Spleen (tissue), 11 donors: Measurements from ENCODE around the gene TMOD2. TPM values are rescaled to one million over a fixed set of nuclear protein-coding genes. Genes with fewer than 3 reads are reported as not detected.

Source experiments
- DNase-seq: peaks from one replicate; pipeline ENCODE4 v3.0.0-alpha.2; 2020
- H3K27ac ChIP-seq, 8 donors: fragments of 200-600 bp; sonication (generic) in 7 of 8; 1 replicate in 4 of 8; 2 replicates in 4 of 8; pipeline versions ENCODE4 v1.5.0 to v1.8.0; 2016 to 2021; ENCODE audit warnings: inconsistent platforms in 4 of 8, mild to moderate bottlenecking in 4 of 8, moderate library complexity in 1 of 8
- H3K27me3 ChIP-seq, 7 donors: fragments of 200-600 bp; sonication (generic) in 6 of 7; replicated peaks in 1 of 7; 1 replicate in 4 of 7; 2 replicates in 3 of 7; pipeline versions ENCODE4 v1.5.0 to v1.8.0; 2016 to 2021; ENCODE audit warnings: inconsistent platforms in 3 of 7, mild to moderate bottlenecking in 1 of 7
- H3K36me3 ChIP-seq, 6 donors: fragments of 200-600 bp; sonication (generic) in 5 of 6; 1 replicate in 4 of 6; 2 replicates in 2 of 6; pipeline versions ENCODE4 v1.5.0 to v1.8.0; 2016 to 2021; ENCODE audit warnings: inconsistent platforms in 2 of 6
- H3K4me1 ChIP-seq, 6 donors: fragments of 200-600 bp; sonication (generic) in 5 of 6; 1 replicate in 3 of 6; 2 replicates in 3 of 6; pipeline versions ENCODE4 v1.5.0 to v1.8.0; 2016 to 2021; ENCODE audit warnings: inconsistent platforms in 3 of 6
- H3K4me3 ChIP-seq, 8 donors: fragments of 200-600 bp; sonication (generic) in 7 of 8; 1 replicate in 4 of 8; 2 replicates in 4 of 8; pipeline versions ENCODE4 v1.5.0 to v1.8.0; 2016 to 2021; ENCODE audit warnings: inconsistent platforms in 4 of 8, mild to moderate bottlenecking in 4 of 8, moderate library complexity in 2 of 8
- H3K9me3 ChIP-seq, 8 donors: fragments of 200-600 bp; sonication (generic) in 7 of 8; 1 replicate in 4 of 8; 2 replicates in 4 of 8; pipeline versions ENCODE4 v1.5.0 to v1.8.0; 2016 to 2021; ENCODE audit warnings: inconsistent platforms in 4 of 8
- CTCF ChIP-seq, 11 experiments: fragments of 200-600 bp in 7 of 11; fragments of 450-650 bp in 4 of 11; sonication (generic) in 4 of 11; IDR thresholded peaks in 8 of 11; conservative IDR thresholded peaks in 3 of 11; 1 replicate in 7 of 11; 2 replicates in 4 of 11; pipeline versions ENCODE4 v1.4.0 to v1.8.0; 2016 to 2021; ENCODE audit warnings: antibody characterized with exemption in 11 of 11, inconsistent platforms in 4 of 11, mild to moderate bottlenecking in 1 of 11
- POLR2A ChIP-seq, 3 donors: fragments of 450-650 bp; IDR thresholded peaks; one replicate each; pipeline ENCODE4 v1.5.1; 2017; ENCODE audit warnings: antibody characterized with exemption in 3 of 3, mild to moderate bottlenecking in 1 of 3
- POLR2AphosphoS5 ChIP-seq, 3 donors: sonication (generic); formaldehyde crosslinking; IDR thresholded peaks; one replicate each; pipeline ENCODE4 v1.5.1; 2017; ENCODE audit warnings: antibody characterized with exemption in 3 of 3
- WGBS, 5 donors: extraction: QIAGEN DNeasy Blood & Tissue Kit in 3 of 5; methylation state at CpG; one replicate each; pipeline versions ENCODE4 v1.1.5 to v1.1.7; 2013 to 2018; 5-methylcytosine and 5-hydroxymethylcytosine counted together
- intact Hi-C: fragments of 100-400 bp; cut with DNase I; formaldehyde crosslinking; loops from one replicate; pipeline ENCODE4 v1.15.0; 2023; ENCODE audit warnings: low total_unique reads
- polyA plus RNA-seq, 3 donors: library from polyadenylated mRNA; stranded (reverse); fragments of 200-250 nt; gene quantifications; one replicate each; pipeline ENCODE4 v1.2.1, GENCODE V29; 2013
- total RNA-seq, 7 donors: library from RNA; depleted of rRNA in 3 of 7; stranded (reverse); fragments of >200 nt in 3 of 7; fragmentation: NEBNext Ultra II Directional in 4 of 7; extraction: Animal tissue kit (Norgen Biotek cat#: 25700) in 4 of 7; gene quantifications; one replicate each; pipeline versions ENCODE4 v1.1.0 to v1.2.1, GENCODE V29; 2016 to 2021
- donor health status: healthy with polysubstance abuse.
- donor health status: DM: no; HTN: no; CAD: no; lungs with moderate emphysema.
- donor health status: DM: no; HTN: no; CAD: no.
- donor health status: Bipolar disorder and iron deficiency.
- donor health status: healthy.
- donor health status: DM: no; HTN: no; CAD: no.
- donor health status: DM: yes; HTN: yes; CAD: no.

Gene TMOD2
- total and polyA plus RNA-seq, 10 donors = 1.3 to 21.1 (median 14.2) TPM

- Histone ChIP-seq H3K36me3 (peaks cover 0 to 41% (median 10%) of the 10 kb centered on the region in 6 donors), H3K27ac (no peak overlapping the region), H3K9me3 (no peaks in the 10 kb centered on the region), H3K4me3 (no peak overlapping the region), H3K27me3 (no peaks in the 10 kb centered on the region), H3K4me1 (peaks cover 11 to 78% (median 46%) of the 10 kb centered on the region in 6 donors)
- intact Hi-C loops = loop anchor here (10.0 kb wide), 1 partner anchor 51 kb away; no protein-coding TSS in a partner anchor
- DNase-seq = no peak
- no peak for TF ChIP-seq POLR2A (IDR thresholded peaks at IDR 0.05)
- TF ChIP-seq CTCF (IDR thresholded peaks at IDR 0.05 in 8 of 11, conservative IDR thresholded peaks at IDR 0.05 in 3 of 11) = no peak
- no peak for TF ChIP-seq POLR2AphosphoS5 (IDR thresholded peaks at IDR 0.05)
- 81 to 91% (median 86%) methylated on average over 2 of the region's 2 CpGs for WGBS, 5 donors
These were observed 27.2 kb upstream of the TMOD2 start for GRCh38 chr15:51724199-51724598.

- TF ChIP-seq POLR2AphosphoS5 (IDR thresholded peaks at IDR 0.05) (no peak), CTCF (IDR thresholded peaks at IDR 0.05 in 8 of 11, conservative IDR thresholded peaks at IDR 0.05 in 3 of 11) (no peak), POLR2A (IDR thresholded peaks at IDR 0.05) (no peak)
- intact Hi-C loops = loop anchor here (10.0 kb wide), 1 partner anchor 50 kb away; no protein-coding TSS in a partner anchor
- Histone ChIP-seq H3K27ac (no peak overlapping the region), H3K9me3 (no peaks in the 10 kb centered on the region), H3K36me3 (peaks cover 0 to 41% (median 10%) of the 10 kb centered on the region in 6 donors), H3K27me3 (no peaks in the 10 kb centered on the region), H3K4me3 (no peak overlapping the region), H3K4me1 (peaks cover 11 to 82% (median 48%) of the 10 kb centered on the region in 6 donors)
- WGBS, 5 donors = 13 to 22% (median 18%) methylated on average over 1 of the region's 1 CpG
- DNase-seq = no peak
These were observed 26.7 kb upstream of the TMOD2 start for GRCh38 chr15:51724673-51725072.

GRCh38 chr15:51726302-51727073 is 24.9 kb upstream of the TMOD2 start:
- TF ChIP-seq CTCF (IDR thresholded peaks at IDR 0.05 in 8 of 11, conservative IDR thresholded peaks at IDR 0.05 in 3 of 11) = no peak
- peak in 1 of 3 donors; percentile 27 for TF ChIP-seq POLR2AphosphoS5 (IDR thresholded peaks at IDR 0.05)
- H3K4me3 ChIP-seq = no peak overlapping the region
- no peaks in the 10 kb centered on the region for H3K27me3 ChIP-seq
- no peak for DNase-seq
- peak overlapping the region in 2 of 8 donors; percentile 11 to 47 for H3K27ac ChIP-seq
- H3K9me3 ChIP-seq = no peaks in the 10 kb centered on the region
- WGBS, 5 donors = 54 to 67% (median 60%) methylated on average over 5 of the region's 5 CpGs
- intact Hi-C loops = loop anchor here (10.0 kb wide), 1 partner anchor 48 kb away; no protein-coding TSS in a partner anchor
- peaks cover 0 to 25% (median 4%) of the 10 kb centered on the region in 6 donors for H3K36me3 ChIP-seq
- H3K4me1 ChIP-seq = peaks cover 22 to 100% (median 63%) of the 10 kb centered on the region in 6 donors
